HG03175 (cell line): ENCODE results near the gene IL1RAPL1.

Source experiments
- ATAC-seq: cut with Tn5 transposase; IDR thresholded peaks from one replicate; pipeline ENCODE4 v1.9.1; 2021; ENCODE audit warnings: mild to moderate bottlenecking, moderate library complexity; ENCODE audit not compliant: unreplicated experiment

Gene IL1RAPL1

GRCh38 chrX:29388509-29388908, 801.3 kb downstream of the IL1RAPL1 start:
- no peak for ATAC-seq

GRCh38 chrX:29397506-29397905, 810.3 kb downstream of the IL1RAPL1 start:
- no peak for ATAC-seq

- ATAC-seq, result no peak
Measured at GRCh38 chrX:29407357-29407756, 820.1 kb downstream of the IL1RAPL1 start.

- ATAC-seq, result no peak
Measured at GRCh38 chrX:29419774-29420553, 832.7 kb downstream of the IL1RAPL1 start.

GRCh38 chrX:29422034-29422433, 834.8 kb downstream of the IL1RAPL1 start:
- ATAC-seq, result no peak

- no peak for ATAC-seq
Measured at GRCh38 chrX:29431895-29432294, 844.6 kb downstream of the IL1RAPL1 start.

- no peak for ATAC-seq
Measured at GRCh38 chrX:29432534-29432933, 845.3 kb downstream of the IL1RAPL1 start.

GRCh38 chrX:29434939-29435338, 847.7 kb downstream of the IL1RAPL1 start:
- ATAC-seq, result no peak

- no peak for ATAC-seq
Measured at GRCh38 chrX:29435396-29435795, 848.1 kb downstream of the IL1RAPL1 start.

- no peak for ATAC-seq
Measured at GRCh38 chrX:29447867-29448266, 860.6 kb downstream of the IL1RAPL1 start.

- no peak for ATAC-seq
Measured at GRCh38 chrX:29453333-29453732, 866.1 kb downstream of the IL1RAPL1 start.

GRCh38 chrX:29455702-29456101, 868.5 kb downstream of the IL1RAPL1 start:
- no peak for ATAC-seq

- ATAC-seq, result peak; percentile 38
Measured at GRCh38 chrX:29461039-29461438, 873.8 kb downstream of the IL1RAPL1 start.

GRCh38 chrX:29466456-29466855, 879.2 kb downstream of the IL1RAPL1 start:
- no peak for ATAC-seq

GRCh38 chrX:29468911-29469494, 881.8 kb downstream of the IL1RAPL1 start:
- ATAC-seq, result no peak

- ATAC-seq, result no peak
Measured at GRCh38 chrX:29470030-29470429, 882.8 kb downstream of the IL1RAPL1 start.

- ATAC-seq, result no peak
Measured at GRCh38 chrX:29471829-29472228, 884.6 kb downstream of the IL1RAPL1 start.

GRCh38 chrX:29477878-29478277, 890.6 kb downstream of the IL1RAPL1 start:
- peak; percentile 57 for ATAC-seq

GRCh38 chrX:29478336-29479069, 891.3 kb downstream of the IL1RAPL1 start:
- ATAC-seq, result peak; percentile 79

- no peak for ATAC-seq
Measured at GRCh38 chrX:29487214-29487613, 900.0 kb downstream of the IL1RAPL1 start.

GRCh38 chrX:29487714-29488113, 900.5 kb downstream of the IL1RAPL1 start:
- ATAC-seq, result no peak

GRCh38 chrX:29488919-29489318, 901.7 kb downstream of the IL1RAPL1 start:
- ATAC-seq, result no peak
